Tibial nerve (tissue), 4 donors: Measurements from ENCODE around the gene SPATA17.

Experiments
- EP300 ChIP-seq, 2 donors: sonication (generic); formaldehyde crosslinking; IDR thresholded peaks; one replicate each; pipeline ENCODE4 v1.6.1; 2017; ENCODE audit warnings: antibody characterized with exemption in 2 of 2, mild to moderate bottlenecking in 1 of 2
- POLR2A ChIP-seq, 2 donors: fragments of 450-650 bp; IDR thresholded peaks; one replicate each; pipeline ENCODE4 v1.6.1; 2017; ENCODE audit warnings: antibody characterized with exemption in 2 of 2, mild to moderate bottlenecking in 2 of 2, moderate library complexity in 2 of 2
- TF ChIP-seq, protein P1 (sequence below), 5 experiments: fragments of 200-600 bp in 3 of 5; fragments of 450-650 bp in 2 of 5; sonication (generic) in 3 of 5; IDR thresholded peaks; one replicate each; pipeline ENCODE4 v1.5.1; 2016 to 2019; ENCODE audit warnings: antibody characterized with exemption in 5 of 5, mild to moderate bottlenecking in 3 of 5, moderate library complexity in 2 of 5

DNA sequence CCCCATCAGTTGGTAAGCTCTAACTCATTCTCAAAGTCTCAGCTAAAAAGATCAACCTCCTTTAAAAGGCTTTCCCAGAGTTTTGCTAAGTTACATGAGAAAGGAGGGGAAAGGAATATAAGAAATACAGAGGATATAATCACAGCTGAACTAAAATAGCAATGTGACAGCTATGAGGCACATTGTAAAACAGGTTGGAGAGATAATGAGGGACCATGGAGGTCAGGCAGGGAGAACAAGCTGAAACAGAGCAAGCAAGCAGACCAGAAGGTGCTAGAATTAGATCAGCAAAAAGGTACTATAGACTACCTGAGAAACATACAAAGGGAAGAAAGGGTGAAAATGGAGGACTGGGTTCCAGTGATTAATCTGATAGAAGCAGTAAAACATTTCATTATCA, 28.8 kb upstream of the SPATA17 start:
- no peak for TF ChIP-seq POLR2A (IDR thresholded peaks at IDR 0.05)
- TF ChIP-seq, protein P1, sequence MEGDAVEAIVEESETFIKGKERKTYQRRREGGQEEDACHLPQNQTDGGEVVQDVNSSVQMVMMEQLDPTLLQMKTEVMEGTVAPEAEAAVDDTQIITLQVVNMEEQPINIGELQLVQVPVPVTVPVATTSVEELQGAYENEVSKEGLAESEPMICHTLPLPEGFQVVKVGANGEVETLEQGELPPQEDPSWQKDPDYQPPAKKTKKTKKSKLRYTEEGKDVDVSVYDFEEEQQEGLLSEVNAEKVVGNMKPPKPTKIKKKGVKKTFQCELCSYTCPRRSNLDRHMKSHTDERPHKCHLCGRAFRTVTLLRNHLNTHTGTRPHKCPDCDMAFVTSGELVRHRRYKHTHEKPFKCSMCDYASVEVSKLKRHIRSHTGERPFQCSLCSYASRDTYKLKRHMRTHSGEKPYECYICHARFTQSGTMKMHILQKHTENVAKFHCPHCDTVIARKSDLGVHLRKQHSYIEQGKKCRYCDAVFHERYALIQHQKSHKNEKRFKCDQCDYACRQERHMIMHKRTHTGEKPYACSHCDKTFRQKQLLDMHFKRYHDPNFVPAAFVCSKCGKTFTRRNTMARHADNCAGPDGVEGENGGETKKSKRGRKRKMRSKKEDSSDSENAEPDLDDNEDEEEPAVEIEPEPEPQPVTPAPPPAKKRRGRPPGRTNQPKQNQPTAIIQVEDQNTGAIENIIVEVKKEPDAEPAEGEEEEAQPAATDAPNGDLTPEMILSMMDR (IDR thresholded peaks at IDR 0.05): no peak
- TF ChIP-seq EP300 (IDR thresholded peaks at IDR 0.05): no peak
